Left lobe of liver (tissue), 2 donors: ENCODE results near the gene ERCC5. TPM values are rescaled to one million over a fixed set of nuclear protein-coding genes. Genes with fewer than 3 reads are reported as not detected.

Experiments
- ATAC-seq: fragments of 200-7000 bp; cut with Tn5 transposase; one replicate; pipeline ENCODE4 v1.9.1; 2020; ENCODE audit warnings: mild to moderate bottlenecking, moderate library complexity
- DNase-seq: peaks from one replicate; pipeline ENCODE4 v3.0.0-alpha.2; 2020; ENCODE audit warnings: low spot score
- total RNA-seq: library from RNA; stranded (reverse); gene quantifications from one replicate; pipeline ENCODE4 v1.2.1, GENCODE V29; 2021
- donor health status: DM: no; HTN: no; CAD: no; lungs with moderate emphysema.
- donor health status: DM: no; HTN: yes; CAD: no.

Gene ERCC5
- total RNA-seq, 1 donor from 2014 or later, result 23.9 TPM

GRCh38 chr13:102879793-102880499, 34.1 kb downstream of the ERCC5 start:
- DNase-seq, result no peak
- ATAC-seq, result no peak

- DNase-seq (peak; percentile 67), ATAC-seq (peak; percentile 89)
These were observed 36.2 kb downstream of the ERCC5 start for GRCh38 chr13:102881819-102882686.

- ATAC-seq, result no peak
These were observed 46.7 kb downstream of the ERCC5 start for GRCh38 chr13:102892503-102892902.

GRCh38 chr13:102897371-102898138, 51.7 kb downstream of the ERCC5 start:
- peak; percentile 80 for DNase-seq
- ATAC-seq, result peak; percentile 96

More at GRCh38 chr13:102892503-102892902, 46.7 kb downstream of the ERCC5 start:
- DNase-seq, result no peak

- peak; percentile 20 for ATAC-seq
These were observed 54.4 kb downstream of the ERCC5 start for GRCh38 chr13:102900193-102900608.

GRCh38 chr13:102901056-102901455, 55.2 kb downstream of the ERCC5 start:
- DNase-seq (no peak), ATAC-seq (no peak)

More at GRCh38 chr13:102900193-102900608, 54.4 kb downstream of the ERCC5 start:
- no peak for DNase-seq

- no peak for ATAC-seq
- no peak for DNase-seq
These were observed 55.9 kb downstream of the ERCC5 start for GRCh38 chr13:102901615-102902305.

GRCh38 chr13:102902789-102903347, 57.0 kb downstream of the ERCC5 start:
- ATAC-seq (peak; percentile 85), DNase-seq (peak; percentile 69)

GRCh38 chr13:102903659-102904407, 58.0 kb downstream of the ERCC5 start:
- DNase-seq (no peak), ATAC-seq (peak; percentile 34)

- no peak for DNase-seq
- ATAC-seq, result no peak
These were observed 58.6 kb downstream of the ERCC5 start for GRCh38 chr13:102904408-102904862.

- ATAC-seq (no peak), DNase-seq (no peak)
These were observed 60.3 kb downstream of the ERCC5 start for GRCh38 chr13:102905905-102906771.

GRCh38 chr13:102907016-102907756, 61.4 kb downstream of the ERCC5 start:
- ATAC-seq, result no peak
- no peak for DNase-seq

GRCh38 chr13:102907886-102908515, 62.2 kb downstream of the ERCC5 start:
- peak; percentile 84 for ATAC-seq
- no peak for DNase-seq

GRCh38 chr13:102909971-102910370, 64.1 kb downstream of the ERCC5 start:
- ATAC-seq (no peak), DNase-seq (no peak)

- no peak for ATAC-seq
These were observed 65.5 kb downstream of the ERCC5 start for GRCh38 chr13:102911336-102911735.

GRCh38 chr13:102912599-102912998, 66.8 kb downstream of the ERCC5 start:
- ATAC-seq, result peak; percentile 61
- DNase-seq, result peak; percentile 55

More at GRCh38 chr13:102911336-102911735, 65.5 kb downstream of the ERCC5 start:
- DNase-seq, result no peak

GRCh38 chr13:102913914-102914313, 68.1 kb downstream of the ERCC5 start:
- no peak for DNase-seq
- ATAC-seq, result no peak
